WI38 (cell line): ENCODE measurements around the gene RAE1.

ENCODE experiments used
- H3K4me3 ChIP-seq: 2 replicates; pipeline ENCODE4 v1.5.1; 2011; ENCODE audit warnings: low read depth, mild to moderate bottlenecking, control low read depth, low read length
- TF ChIP-seq, protein P1 (sequence below): IDR thresholded peaks from 2 replicates; pipeline ENCODE4 v1.5.1; 2012; ENCODE audit warnings: low read depth, mild to moderate bottlenecking, control low read depth, low read length

RAE1 gene

GRCh38 chr20:57391439-57392301 lies 40.6 kb downstream of the RAE1 start:
- peak overlapping the region; percentile 69 for H3K4me3 ChIP-seq
- TF ChIP-seq, protein P1, sequence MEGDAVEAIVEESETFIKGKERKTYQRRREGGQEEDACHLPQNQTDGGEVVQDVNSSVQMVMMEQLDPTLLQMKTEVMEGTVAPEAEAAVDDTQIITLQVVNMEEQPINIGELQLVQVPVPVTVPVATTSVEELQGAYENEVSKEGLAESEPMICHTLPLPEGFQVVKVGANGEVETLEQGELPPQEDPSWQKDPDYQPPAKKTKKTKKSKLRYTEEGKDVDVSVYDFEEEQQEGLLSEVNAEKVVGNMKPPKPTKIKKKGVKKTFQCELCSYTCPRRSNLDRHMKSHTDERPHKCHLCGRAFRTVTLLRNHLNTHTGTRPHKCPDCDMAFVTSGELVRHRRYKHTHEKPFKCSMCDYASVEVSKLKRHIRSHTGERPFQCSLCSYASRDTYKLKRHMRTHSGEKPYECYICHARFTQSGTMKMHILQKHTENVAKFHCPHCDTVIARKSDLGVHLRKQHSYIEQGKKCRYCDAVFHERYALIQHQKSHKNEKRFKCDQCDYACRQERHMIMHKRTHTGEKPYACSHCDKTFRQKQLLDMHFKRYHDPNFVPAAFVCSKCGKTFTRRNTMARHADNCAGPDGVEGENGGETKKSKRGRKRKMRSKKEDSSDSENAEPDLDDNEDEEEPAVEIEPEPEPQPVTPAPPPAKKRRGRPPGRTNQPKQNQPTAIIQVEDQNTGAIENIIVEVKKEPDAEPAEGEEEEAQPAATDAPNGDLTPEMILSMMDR: no peak

DNA sequence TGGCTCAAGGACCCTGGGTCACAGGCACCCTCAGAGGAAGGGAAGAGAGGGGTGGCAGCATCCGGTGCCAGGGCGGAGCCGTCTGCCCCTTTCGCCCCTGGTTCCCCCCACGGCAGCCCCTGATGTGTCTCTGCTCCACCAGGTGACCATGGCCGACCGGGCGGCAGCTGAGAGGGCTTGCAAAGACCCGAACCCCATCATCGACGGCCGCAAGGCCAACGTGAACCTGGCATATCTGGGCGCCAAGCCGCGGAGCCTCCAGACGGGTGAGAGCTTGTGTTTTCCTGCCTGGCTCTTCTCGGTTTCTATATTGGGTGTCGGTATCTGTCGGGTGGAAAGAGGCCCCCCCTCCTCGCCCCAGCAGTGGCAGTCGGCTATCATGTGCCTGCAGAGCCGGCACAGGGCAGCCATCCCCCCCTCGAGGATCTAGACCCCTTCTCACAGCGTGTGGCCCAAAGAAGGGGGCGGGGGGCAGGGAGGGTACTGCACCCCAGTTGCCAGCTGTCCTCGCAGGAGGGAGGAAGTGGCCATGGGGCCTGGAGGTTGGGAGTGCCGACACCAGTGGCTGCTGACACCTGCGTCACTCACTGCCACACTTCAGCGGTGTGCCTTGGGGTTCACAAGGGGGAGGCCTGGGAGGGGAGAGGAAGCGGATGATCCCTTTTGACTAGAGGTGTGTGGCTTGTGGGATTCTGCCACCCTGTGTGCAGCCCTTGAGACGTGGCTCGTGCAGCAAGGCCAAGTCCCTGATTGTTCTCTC lies 41.6 kb downstream of the RAE1 start:
- peak overlapping the region; percentile 69 for H3K4me3 ChIP-seq
- TF ChIP-seq, protein P1: no peak

DNA sequence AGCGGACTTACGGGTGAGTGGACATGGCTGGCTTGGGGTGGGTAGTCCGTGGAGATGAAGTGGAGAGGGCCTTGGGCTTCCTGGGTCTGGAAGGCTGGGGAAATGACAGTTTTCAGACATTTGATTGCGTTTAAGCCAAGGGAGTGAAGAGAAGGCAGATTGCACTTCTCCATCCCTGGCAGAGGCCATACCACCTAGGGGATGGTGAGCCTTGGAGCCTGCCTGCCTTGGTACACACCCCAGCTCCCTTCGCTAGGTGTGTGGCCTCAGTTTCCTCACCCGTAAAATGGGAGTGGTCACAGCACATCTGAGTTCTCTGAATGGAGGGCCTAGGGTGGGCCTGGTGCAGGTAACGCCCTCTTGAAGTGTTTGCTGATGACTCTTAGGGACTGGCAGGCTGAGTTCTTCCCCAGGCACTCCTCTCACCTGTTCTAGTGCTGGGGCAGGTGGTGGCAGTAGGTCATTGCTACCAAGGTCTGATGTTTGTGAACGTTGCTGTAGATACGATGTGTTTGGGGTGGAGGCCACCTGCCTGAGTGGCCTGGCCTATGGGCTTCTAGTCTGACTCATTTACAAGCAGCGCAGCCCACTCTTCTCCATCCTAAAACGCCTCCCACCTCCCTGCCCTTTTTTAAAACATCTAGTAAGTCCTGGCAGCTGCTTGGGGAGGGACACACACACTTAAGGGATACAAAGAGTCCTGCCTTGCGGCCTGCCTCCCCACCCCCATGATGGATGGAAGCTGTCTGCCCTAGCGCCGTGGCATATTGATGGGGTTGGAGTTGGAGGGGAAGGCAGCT lies 42.5 kb downstream of the RAE1 start:
- H3K4me3 ChIP-seq: no peak overlapping the region
- TF ChIP-seq, protein P1: no peak

DNA sequence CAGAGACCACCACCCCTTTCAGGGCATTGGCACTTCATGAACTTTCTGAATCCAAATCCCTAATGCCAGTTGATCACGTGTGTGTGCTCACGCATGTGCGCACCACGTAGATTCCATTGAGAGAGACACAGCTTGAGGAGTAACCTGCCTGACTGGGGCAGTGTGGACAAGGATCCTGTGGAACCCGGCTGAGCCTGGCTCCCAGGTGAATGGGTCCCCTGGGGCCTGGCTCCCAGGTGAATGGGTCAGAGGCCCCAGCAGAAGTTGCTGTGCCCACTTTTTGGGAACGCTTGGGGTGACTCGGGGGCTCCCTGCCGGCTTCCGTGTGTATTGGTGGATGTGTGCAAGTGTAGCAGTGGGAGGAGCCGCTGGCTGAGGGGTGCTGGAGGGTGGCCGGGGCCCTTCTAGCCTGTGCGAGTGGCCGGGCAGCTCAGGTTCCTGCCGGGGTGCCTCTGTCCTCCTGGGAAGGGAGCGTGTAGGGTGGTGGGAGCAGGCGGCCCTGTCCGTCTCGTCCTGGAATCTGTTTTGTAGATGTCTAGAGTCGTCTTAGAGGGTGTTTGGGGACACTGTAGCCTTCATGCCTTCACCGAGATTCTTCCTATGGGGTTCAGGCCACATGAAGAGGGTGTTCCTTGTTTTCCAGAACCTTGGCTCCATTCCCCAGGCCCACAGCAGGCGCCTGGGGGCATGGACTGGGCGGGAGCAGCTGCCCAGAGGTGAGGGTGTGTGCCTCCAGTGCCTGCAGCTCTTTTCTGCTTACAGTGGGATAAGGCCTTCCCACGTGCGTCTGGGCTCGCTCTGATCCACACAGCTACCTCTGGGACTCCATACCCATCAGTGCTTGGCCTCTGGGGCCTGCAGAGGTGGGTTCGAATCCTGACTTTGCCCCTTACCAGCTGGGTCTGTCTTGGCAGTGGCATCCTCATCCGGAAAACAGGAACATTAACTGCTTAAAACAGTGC lies 43.3 kb downstream of the RAE1 start:
- H3K4me3 ChIP-seq: no peak overlapping the region
- TF ChIP-seq, protein P1: no peak

DNA sequence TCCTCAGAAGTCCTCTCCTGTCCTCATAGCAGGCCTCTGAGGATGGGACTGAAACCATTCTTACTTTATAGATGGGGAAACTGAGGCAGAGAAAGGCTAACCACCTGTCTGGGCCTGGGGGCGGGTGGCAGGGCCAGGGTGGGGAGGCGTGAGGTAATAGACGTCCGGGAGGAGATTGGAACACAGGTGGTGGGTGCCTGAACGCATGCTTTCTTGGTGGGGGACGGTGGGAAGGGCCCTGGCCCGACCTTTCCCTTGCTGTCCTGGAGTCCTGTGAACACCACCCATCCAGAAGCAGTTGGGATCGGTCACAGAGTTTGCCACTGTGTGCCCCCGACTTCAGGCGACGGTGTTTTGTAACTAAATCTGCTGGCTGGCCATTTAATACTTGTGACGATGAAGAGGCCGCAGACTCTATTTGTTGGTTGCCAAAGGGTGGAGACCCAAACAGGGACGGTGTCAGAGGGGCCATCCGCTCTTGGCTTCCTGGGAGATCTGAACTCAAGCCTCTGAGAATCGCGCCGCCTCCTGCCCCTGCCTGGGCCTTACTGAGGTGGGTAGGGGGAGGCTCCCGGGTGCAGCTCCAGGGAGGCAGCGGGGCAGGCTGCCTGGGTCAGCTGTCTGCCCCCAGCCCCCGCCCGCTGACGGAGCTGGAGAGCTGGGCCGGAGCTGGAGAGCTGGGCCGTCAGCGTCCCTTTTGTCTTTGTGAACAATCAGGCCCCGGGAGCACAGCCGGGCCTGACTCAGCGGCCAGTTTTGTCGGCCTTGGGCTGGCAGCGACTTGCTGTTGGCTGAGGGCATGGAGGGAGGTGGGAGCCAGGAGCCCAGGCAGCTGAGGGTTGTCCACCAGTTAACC lies 44.3 kb downstream of the RAE1 start:
- TF ChIP-seq, protein P1: no peak
- H3K4me3 ChIP-seq: no peak overlapping the region
